AG04450 (cell line): ENCODE data around the gene NUDT22. TPM values are rescaled to one million over a fixed set of nuclear protein-coding genes. Genes with fewer than 3 reads are reported as not detected.

Source experiments
- CTCF ChIA-PET: fragments of 300-600, 350-600 bp; formaldehyde crosslinking; extraction: SDS; loops from one replicate; lab custom pipeline; 2022; ENCODE audit warnings: antibody characterized with exemption, inconsistent platforms; lab: Charles Lee
- POLR2A ChIA-PET: fragments of 350-600 bp; formaldehyde crosslinking; extraction: SDS; loops from one replicate; lab custom pipeline; 2021; ENCODE audit warnings: antibody characterized with exemption, inconsistent platforms; lab: Yijun Ruan, JAX
- DNase-seq: peaks from one replicate; pipeline ENCODE4 v3.0.0-alpha.2; 2011; ENCODE audit warnings: low read depth, low spot score
- H3K27ac ChIP-seq: one replicate; pipeline ENCODE4 v1.5.1; 2012; ENCODE audit warnings: low read depth, low read length, control low read depth
- H3K27me3 ChIP-seq: one replicate; pipeline ENCODE4 v1.6.0; 2012; ENCODE audit warnings: low read length; ENCODE audit not compliant: control insufficient read depth, insufficient read depth
- H3K4me3 ChIP-seq: 2 replicates; pipeline ENCODE4 v1.5.1; 2011; ENCODE audit warnings: mild to moderate bottlenecking, low read depth, low read length, control low read depth
- H3K9me3 ChIP-seq: 2 replicates; pipeline ENCODE4 v1.5.1; 2012; ENCODE audit warnings: low read length; ENCODE audit not compliant: control insufficient read depth, insufficient read depth
- polyA plus RNA-seq: library from polyadenylated mRNA; depleted of rRNA; stranded (reverse); fragments of >200 nt; gene quantifications from 2 replicates; pipeline ENCODE4 v1.2.3, GENCODE V29; 2011
- TF ChIP-seq, protein P1 (sequence below): IDR thresholded peaks from 2 replicates; pipeline ENCODE4 v1.5.1; 2011; ENCODE audit warnings: low read depth, low read length, control low read depth, inconsistent platforms

NUDT22 gene
- polyA plus RNA-seq, 1 experiment: 18.8 TPM

DNA sequence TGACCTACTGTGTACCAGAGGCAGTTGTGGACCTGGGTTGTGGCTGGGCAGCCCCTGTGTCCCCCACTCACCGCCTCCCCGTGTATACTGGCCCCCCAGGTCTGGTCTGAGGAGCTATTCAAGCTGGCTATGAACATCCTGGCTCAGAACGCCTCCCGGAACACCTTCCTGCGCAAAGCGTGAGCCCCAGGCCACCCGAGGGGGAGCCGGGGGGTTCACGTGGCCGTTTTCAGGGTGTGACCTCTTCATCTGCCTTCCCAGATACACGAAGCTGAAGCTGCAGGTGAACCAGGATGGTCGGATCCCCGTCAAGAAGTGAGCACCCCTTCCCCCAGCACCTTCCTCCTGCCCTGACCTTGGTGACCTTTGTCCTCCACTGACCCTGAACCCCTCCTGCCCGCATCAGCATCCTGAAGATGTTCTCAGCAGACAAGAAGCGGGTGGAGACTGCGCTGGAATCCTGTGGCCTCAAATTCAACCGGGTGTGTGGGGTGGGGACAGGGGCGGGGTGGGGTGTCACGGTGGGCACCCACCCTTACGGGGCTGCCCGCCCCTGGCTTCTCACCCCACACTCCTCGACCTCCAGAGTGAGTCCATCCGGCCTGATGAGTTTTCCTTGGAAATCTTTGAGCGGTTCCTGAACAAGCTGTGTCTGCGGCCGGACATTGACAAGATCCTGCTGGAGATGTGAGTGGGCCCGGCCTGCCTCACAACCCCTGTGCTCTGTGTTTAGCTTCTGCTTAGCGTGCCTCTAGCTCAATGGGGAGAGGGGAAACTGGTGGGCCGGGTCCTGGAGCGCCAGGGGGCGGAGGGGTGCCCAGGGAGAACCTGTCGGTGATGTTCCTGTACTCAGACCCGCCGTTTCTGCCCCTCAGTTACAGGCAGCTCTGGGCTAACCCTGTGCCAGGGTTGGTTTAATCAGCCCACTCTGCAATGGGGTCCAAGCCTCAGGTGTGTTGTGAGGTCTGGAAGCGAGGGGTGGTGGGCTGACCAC is 29.4 kb downstream of the NUDT22 start:
- Histone ChIP-seq H3K27me3 (no peaks in the 10 kb centered on the region), H3K4me3 (no peak overlapping the region), H3K27ac (no peak overlapping the region), H3K9me3 (no peaks in the 10 kb centered on the region)
- CTCF ChIA-PET: no interaction called here
- no peak for DNase-seq
- TF ChIP-seq, protein P1, sequence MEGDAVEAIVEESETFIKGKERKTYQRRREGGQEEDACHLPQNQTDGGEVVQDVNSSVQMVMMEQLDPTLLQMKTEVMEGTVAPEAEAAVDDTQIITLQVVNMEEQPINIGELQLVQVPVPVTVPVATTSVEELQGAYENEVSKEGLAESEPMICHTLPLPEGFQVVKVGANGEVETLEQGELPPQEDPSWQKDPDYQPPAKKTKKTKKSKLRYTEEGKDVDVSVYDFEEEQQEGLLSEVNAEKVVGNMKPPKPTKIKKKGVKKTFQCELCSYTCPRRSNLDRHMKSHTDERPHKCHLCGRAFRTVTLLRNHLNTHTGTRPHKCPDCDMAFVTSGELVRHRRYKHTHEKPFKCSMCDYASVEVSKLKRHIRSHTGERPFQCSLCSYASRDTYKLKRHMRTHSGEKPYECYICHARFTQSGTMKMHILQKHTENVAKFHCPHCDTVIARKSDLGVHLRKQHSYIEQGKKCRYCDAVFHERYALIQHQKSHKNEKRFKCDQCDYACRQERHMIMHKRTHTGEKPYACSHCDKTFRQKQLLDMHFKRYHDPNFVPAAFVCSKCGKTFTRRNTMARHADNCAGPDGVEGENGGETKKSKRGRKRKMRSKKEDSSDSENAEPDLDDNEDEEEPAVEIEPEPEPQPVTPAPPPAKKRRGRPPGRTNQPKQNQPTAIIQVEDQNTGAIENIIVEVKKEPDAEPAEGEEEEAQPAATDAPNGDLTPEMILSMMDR: no peak
- POLR2A ChIA-PET: interaction anchor here (1.4 kb wide), 1 partner anchor 10 kb away, joined by 9 read pairs; no protein-coding TSS in a partner anchor

DNA sequence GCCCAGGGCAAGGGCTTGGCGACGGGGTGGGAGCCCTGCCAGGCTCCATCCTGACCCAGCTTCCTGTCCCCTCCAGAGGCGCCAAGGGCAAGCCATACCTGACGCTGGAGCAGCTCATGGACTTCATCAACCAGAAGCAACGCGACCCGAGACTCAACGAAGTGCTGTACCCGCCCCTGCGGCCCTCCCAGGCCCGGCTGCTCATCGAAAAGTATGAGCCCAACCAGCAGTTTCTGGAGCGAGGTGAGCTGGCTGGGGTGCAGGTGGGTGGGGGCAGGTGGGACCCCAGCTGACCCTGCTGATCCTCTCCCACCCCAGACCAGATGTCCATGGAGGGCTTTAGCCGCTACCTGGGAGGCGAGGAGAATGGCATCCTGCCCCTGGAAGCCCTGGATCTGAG is 30.2 kb downstream of the NUDT22 start:
- H3K4me3 ChIP-seq: no peak overlapping the region
- no peak for DNase-seq
- no peak overlapping the region for H3K27ac ChIP-seq
- TF ChIP-seq, protein P1: no peak
- no peaks in the 10 kb centered on the region for H3K9me3 ChIP-seq
- no peaks in the 10 kb centered on the region for H3K27me3 ChIP-seq
- POLR2A ChIA-PET: interaction anchor here (1.4 kb wide), 1 partner anchor 11 kb away, joined by 9 read pairs; no protein-coding TSS in a partner anchor
- CTCF ChIA-PET: no interaction called here

DNA sequence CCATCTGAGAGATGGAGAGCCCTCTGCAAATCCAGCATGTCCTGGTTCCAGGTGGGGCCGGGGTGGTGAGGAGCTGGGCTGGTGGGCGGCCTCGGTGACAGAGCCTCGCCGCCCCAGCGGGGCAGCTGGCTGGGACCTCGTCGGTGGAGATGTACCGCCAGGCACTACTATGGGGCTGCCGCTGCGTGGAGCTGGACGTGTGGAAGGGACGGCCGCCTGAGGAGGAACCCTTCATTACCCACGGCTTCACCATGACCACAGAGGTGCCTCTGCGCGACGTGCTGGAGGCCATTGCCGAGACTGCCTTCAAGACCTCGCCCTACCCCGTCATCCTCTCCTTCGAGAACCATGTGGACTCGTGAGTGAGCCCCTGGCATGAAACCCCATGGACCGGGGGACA is 32.3 kb downstream of the NUDT22 start:
- ChIA-PET POLR2A (interaction anchor here (0.7 to 1.2 kb wide), 2 partner anchors 10 to 77 kb away, joined by 3 to 5 read pairs; no protein-coding TSS in a partner anchor), CTCF (no interaction called here)
- TF ChIP-seq, protein P1: no peak
- Histone ChIP-seq H3K9me3 (no peaks in the 10 kb centered on the region; the same call in 1 of the 2 replicates), H3K4me3 (no peak overlapping the region), H3K27me3 (no peaks in the 10 kb centered on the region), H3K27ac (no peak overlapping the region)
- no peak for DNase-seq

DNA sequence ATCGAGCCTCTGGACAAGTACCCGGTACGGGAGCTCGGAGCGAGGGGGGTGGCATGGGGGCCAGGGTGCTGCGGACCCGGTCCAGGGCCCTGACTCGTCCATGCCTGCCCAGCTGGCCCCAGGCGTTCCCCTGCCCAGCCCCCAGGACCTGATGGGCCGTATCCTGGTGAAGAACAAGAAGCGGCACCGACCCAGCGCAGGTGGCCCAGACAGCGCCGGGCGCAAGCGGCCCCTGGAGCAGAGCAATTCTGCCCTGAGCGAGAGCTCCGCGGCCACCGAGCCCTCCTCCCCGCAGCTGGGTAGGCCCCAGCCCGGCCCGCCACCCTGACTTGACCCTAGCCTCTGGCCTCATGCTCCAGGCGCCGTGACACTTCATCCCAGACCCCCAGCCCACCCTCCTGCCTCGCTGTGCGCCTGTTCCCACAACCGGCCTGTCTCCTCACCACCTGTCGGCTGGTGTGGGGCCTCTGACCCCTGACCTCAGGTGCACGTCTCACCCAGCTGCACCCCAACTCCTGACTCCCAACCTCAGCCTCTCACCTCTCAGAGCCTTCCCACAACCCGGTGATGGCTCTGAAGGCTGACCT is 33.0 kb downstream of the NUDT22 start:
- no peak overlapping the region for H3K27ac ChIP-seq

More for the DNA sequence above, 33.0 kb downstream of the NUDT22 start:
- DNase-seq: no peak
- Histone ChIP-seq H3K4me3 (no peak overlapping the region), H3K27me3 (no peaks in the 10 kb centered on the region), H3K9me3 (no peaks in the 10 kb centered on the region; the same call in 1 of the 2 replicates)
- TF ChIP-seq, protein P1: no peak
- ChIA-PET POLR2A (interaction anchor here (0.7 to 1.2 kb wide), 2 partner anchors 10 to 78 kb away, joined by 3 to 5 read pairs; no protein-coding TSS in a partner anchor), CTCF (no interaction called here)
